CD4-positive, CD25-positive, alpha-beta regulatory T cell (primary cell): ENCODE results near the gene TNFAIP2. TPM values are rescaled to one million over a fixed set of nuclear protein-coding genes. Genes with fewer than 3 reads are reported as not detected.
A peak's percentile ranks its signal among the peaks of the same experiment; 100 is the strongest.

Experiments used
- ATAC-seq, 2 donors: fragments of 150-1000 bp; cut with Tn5 transposase; one replicate each; pipeline ENCODE4 v1.10.0; 2021; ENCODE audit warnings: low read depth in 2 of 2, moderate number of reproducible peaks in 2 of 2, moderate library complexity in 1 of 2
- DNase-seq, 3 donors: peaks; one replicate each; pipeline versions ENCODE4 v3.0.0 to v3.0.0-alpha.2; 2012 to 2022; ENCODE audit warnings: mixed read lengths in 1 of 3
- H3K27ac ChIP-seq: one replicate; pipeline ENCODE4 v1.7.0; 2013; ENCODE audit warnings: mild to moderate bottlenecking, low read length; ENCODE audit not compliant: insufficient read depth, poor library complexity, severe bottlenecking
- H3K27me3 ChIP-seq: one replicate; pipeline ENCODE4 v1.7.0; 2013; ENCODE audit warnings: low read length; ENCODE audit not compliant: control insufficient read depth, insufficient read depth
- H3K36me3 ChIP-seq: one replicate; pipeline ENCODE4 v1.7.0; 2013; ENCODE audit warnings: mild to moderate bottlenecking, low read length, moderate library complexity; ENCODE audit not compliant: control insufficient read depth, insufficient read depth
- H3K4me1 ChIP-seq: 2 replicates; pipeline ENCODE4 v1.7.0; 2013; ENCODE audit warnings: mild to moderate bottlenecking, low read length; ENCODE audit not compliant: insufficient read depth, control insufficient read depth, poor library complexity, severe bottlenecking
- H3K4me3 ChIP-seq: one replicate; pipeline ENCODE4 v1.7.0; 2013; ENCODE audit warnings: low read depth, mild to moderate bottlenecking, low read length, moderate library complexity
- H3K9me3 ChIP-seq, 2 experiments: 1 replicate in 1 of 2; 2 replicates in 1 of 2; pipeline ENCODE4 v1.7.0; 2013; ENCODE audit warnings: low read length in 2 of 2, mild to moderate bottlenecking in 1 of 2, moderate library complexity in 1 of 2; ENCODE audit not compliant: control insufficient read depth in 2 of 2
- H3K27ac Mint-ChIP-seq, 3 donors: one replicate each; pipeline ENCODE4 v1.8.0; 2020 to 2022; ENCODE audit warnings: mild to moderate bottlenecking in 3 of 3, mixed read lengths in 3 of 3, moderate library complexity in 2 of 3
- H3K27me3 Mint-ChIP-seq: one replicate; pipeline ENCODE4 v1.8.0; 2022; ENCODE audit warnings: mild to moderate bottlenecking, mixed read lengths
- H3K36me3 Mint-ChIP-seq: one replicate; pipeline ENCODE4 v1.8.0; 2020; ENCODE audit warnings: mixed read lengths
- H3K4me1 Mint-ChIP-seq, 4 donors: one replicate each; pipeline ENCODE4 v1.8.0; 2020 to 2022; ENCODE audit warnings: mixed read lengths in 4 of 4, mild to moderate bottlenecking in 1 of 4
- H3K4me3 Mint-ChIP-seq, 4 donors: one replicate each; pipeline ENCODE4 v1.8.0; 2020 to 2022; ENCODE audit warnings: mild to moderate bottlenecking in 4 of 4, mixed read lengths in 4 of 4, moderate library complexity in 3 of 4
- H3K9me3 Mint-ChIP-seq, 7 donors: one replicate each; pipeline ENCODE4 v1.8.0; 2020 to 2022; ENCODE audit warnings: mixed read lengths in 7 of 7, mild to moderate bottlenecking in 3 of 7, moderate library complexity in 2 of 7
- polyA plus RNA-seq, 4 donors: library from polyadenylated mRNA; unstranded; fragments of 300-500 nt; fragmentation: Illumina TruSeq; gene quantifications; one replicate each; pipeline ENCODE4 v1.2.3, GENCODE V29; 2021
- total RNA-seq: library from RNA; stranded (reverse); gene quantifications from one replicate; pipeline ENCODE4 v1.2.3, GENCODE V29; 2022

The TNFAIP2 gene
- total and polyA plus RNA-seq, 5 donors from 2014 or later, result 0.64 TPM; not detected in 4

GRCh38 chr14:103184046-103184445 is 60.8 kb downstream of the TNFAIP2 start:
- Histone ChIP-seq H3K27ac (no peak overlapping the region), H3K36me3 (no peaks in the 10 kb centered on the region), H3K9me3 (no peaks in the 10 kb centered on the region), H3K4me1 (peaks cover 5% of the 10 kb centered on the region), H3K4me3 (no peak overlapping the region), H3K27me3 (peaks cover 7% of the 10 kb centered on the region)
- peaks cover 0 to 8% (median 3%) of the 10 kb centered on the region in 4 donors for H3K4me1 Mint-ChIP-seq
- DNase-seq, result no peak
- H3K4me3 Mint-ChIP-seq, result no peak overlapping the region
- H3K27ac Mint-ChIP-seq, result no peak overlapping the region
- no peaks in the 10 kb centered on the region for H3K36me3 Mint-ChIP-seq
- H3K9me3 Mint-ChIP-seq, result peaks cover 0 to 2% (median 0%) of the 10 kb centered on the region in 7 donors
- ATAC-seq, result no peak
- H3K27me3 Mint-ChIP-seq, result peaks cover 46% of the 10 kb centered on the region

GRCh38 chr14:103185051-103186029 is 62.1 kb downstream of the TNFAIP2 start:
- Histone ChIP-seq H3K27me3 (peaks cover 7% of the 10 kb centered on the region), H3K27ac (no peak overlapping the region), H3K36me3 (no peaks in the 10 kb centered on the region), H3K4me3 (no peak overlapping the region), H3K9me3 (no peaks in the 10 kb centered on the region), H3K4me1 (peaks cover 8% of the 10 kb centered on the region)
- Mint-ChIP-seq H3K4me1 (peaks cover 3 to 15% (median 4%) of the 10 kb centered on the region in 4 donors), H3K27ac (no peak overlapping the region), H3K27me3 (peaks cover 53% of the 10 kb centered on the region), H3K36me3 (no peaks in the 10 kb centered on the region), H3K9me3 (peaks cover 0 to 2% (median 0%) of the 10 kb centered on the region in 7 donors), H3K4me3 (no peak overlapping the region)
- ATAC-seq, result no peak
- DNase-seq, result peak in 2 of 3 donors; percentile 17 to 37

- ATAC-seq, result no peak
- Mint-ChIP-seq H3K27me3 (peaks cover 54% of the 10 kb centered on the region), H3K27ac (no peak overlapping the region), H3K4me1 (peaks cover 4 to 17% (median 5%) of the 10 kb centered on the region in 4 donors), H3K4me3 (no peak overlapping the region), H3K36me3 (no peaks in the 10 kb centered on the region), H3K9me3 (peaks cover 0 to 2% (median 0%) of the 10 kb centered on the region in 7 donors)
- Histone ChIP-seq H3K36me3 (no peaks in the 10 kb centered on the region), H3K4me1 (peaks cover 8% of the 10 kb centered on the region), H3K27me3 (peaks cover 7% of the 10 kb centered on the region), H3K9me3 (no peaks in the 10 kb centered on the region), H3K27ac (no peak overlapping the region), H3K4me3 (no peak overlapping the region)
- no peak for DNase-seq
These were observed 63.1 kb downstream of the TNFAIP2 start for GRCh38 chr14:103186241-103186822.

Other genes starting within 250 kb of the TNFAIP2 start
- 0.86 TPM for gene AMN, start 200.8 kb upstream of the TNFAIP2 start, total RNA-seq
- gene AMN, start 200.8 kb upstream of the TNFAIP2 start, polyA plus RNA-seq, result 1 to 10 TPM in 1 of 4 donors, under 1 TPM in 2, not detected in 1; 0.24 to 2.2 (median 0.46) TPM
- 19.2 TPM for gene CDC42BPB, start 65.9 kb upstream of the TNFAIP2 start, total RNA-seq
- gene CDC42BPB, start 65.9 kb upstream of the TNFAIP2 start, polyA plus RNA-seq, result under 1 TPM; 0.08 to 0.91 (median 0.36) TPM
- gene LBHD2, start 39.3 kb upstream of the TNFAIP2 start, total RNA-seq, result not detected
- not detected for gene LBHD2, start 39.3 kb upstream of the TNFAIP2 start, polyA plus RNA-seq
- gene EXOC3L4, start 28.7 kb upstream of the TNFAIP2 start, total RNA-seq, result not detected
- gene EXOC3L4, start 28.7 kb upstream of the TNFAIP2 start, polyA plus RNA-seq, result not detected
- 675 TPM for gene EIF5, start 210.8 kb downstream of the TNFAIP2 start, total RNA-seq
- gene EIF5, start 210.8 kb downstream of the TNFAIP2 start, polyA plus RNA-seq, result 100 to 1,000 TPM; 364 to 387 (median 370) TPM